Muscle layer of colon (tissue), 2 donors: ENCODE data around the gene NGDN.
"Not testable (repeated sequence)": the region's sequence is repeated elsewhere in the genome, so short reads cannot be mapped to it uniquely, and the experiment has no call there.

Experiments
- H3K27ac ChIP-seq: one replicate; pipeline ENCODE4 v1.7.0; 2013; ENCODE audit warnings: low read depth, mild to moderate bottlenecking, low read length, moderate library complexity
- H3K27me3 ChIP-seq, 2 donors: one replicate each; pipeline ENCODE4 v1.7.0; 2013; ENCODE audit warnings: low read length in 2 of 2, mild to moderate bottlenecking in 2 of 2; ENCODE audit not compliant: insufficient read depth in 2 of 2, control insufficient read depth in 1 of 2
- H3K36me3 ChIP-seq: one replicate; pipeline ENCODE4 v1.7.0; 2013; ENCODE audit warnings: mild to moderate bottlenecking, low read length; ENCODE audit not compliant: insufficient read depth
- H3K4me1 ChIP-seq: one replicate; pipeline ENCODE4 v1.7.0; 2013; ENCODE audit warnings: mild to moderate bottlenecking, low read length; ENCODE audit not compliant: insufficient read depth
- H3K4me3 ChIP-seq, 2 donors: one replicate each; pipeline ENCODE4 v1.7.0; 2013; ENCODE audit warnings: low read length in 2 of 2, low read depth in 1 of 2, mild to moderate bottlenecking in 1 of 2, moderate library complexity in 1 of 2
- H3K9ac ChIP-seq: one replicate; pipeline ENCODE4 v1.7.0; 2013; ENCODE audit warnings: low read length
- H3K9me3 ChIP-seq: one replicate; pipeline ENCODE4 v1.7.0; 2013; ENCODE audit warnings: mild to moderate bottlenecking, low read length
- donor health status: abdominal sarcoma.
- donor health status: Adenocarcinoma of cecum.

Gene NGDN

GRCh38 chr14:23443411-23443812, 26.1 kb upstream of the NGDN start:
- Histone ChIP-seq H3K27ac (no peak overlapping the region), H3K4me3 (no peak overlapping the region), H3K4me1 (no peaks in the 10 kb centered on the region), H3K36me3 (no peaks in the 10 kb centered on the region), H3K9ac (no peak overlapping the region), H3K9me3 (no peaks in the 10 kb centered on the region), H3K27me3 (no peaks in the 10 kb centered on the region)

- Histone ChIP-seq H3K4me3 (no peak overlapping the region), H3K36me3 (no peaks in the 10 kb centered on the region), H3K27ac (no peak overlapping the region), H3K27me3 (no peaks in the 10 kb centered on the region), H3K4me1 (no peaks in the 10 kb centered on the region), H3K9me3 (no peaks in the 10 kb centered on the region), H3K9ac (no peak overlapping the region)
Measured at GRCh38 chr14:23443881-23444280, 25.6 kb upstream of the NGDN start.

GRCh38 chr14:23444314-23444713, 25.2 kb upstream of the NGDN start:
- Histone ChIP-seq H3K36me3 (no peaks in the 10 kb centered on the region), H3K9me3 (no peaks in the 10 kb centered on the region), H3K9ac (no peak overlapping the region), H3K4me3 (no peak overlapping the region), H3K27ac (no peak overlapping the region), H3K27me3 (no peaks in the 10 kb centered on the region), H3K4me1 (no peaks in the 10 kb centered on the region)

GRCh38 chr14:23445773-23446172, 23.7 kb upstream of the NGDN start:
- no peaks in the 10 kb centered on the region for H3K36me3 ChIP-seq
- no peak overlapping the region for H3K27ac ChIP-seq
- H3K9ac ChIP-seq = no peak overlapping the region
- no peaks in the 10 kb centered on the region for H3K27me3 ChIP-seq
- H3K9me3 ChIP-seq = no peaks in the 10 kb centered on the region
- H3K4me3 ChIP-seq = no peak overlapping the region
- no peaks in the 10 kb centered on the region for H3K4me1 ChIP-seq

- H3K9ac ChIP-seq = no peak overlapping the region
- no peak overlapping the region for H3K27ac ChIP-seq
- no peak overlapping the region for H3K4me3 ChIP-seq
Measured at GRCh38 chr14:23446291-23446851, 23.1 kb upstream of the NGDN start.

GRCh38 chr14:23447361-23448350, 21.8 kb upstream of the NGDN start:
- H3K9ac ChIP-seq = no peak overlapping the region
- no peak overlapping the region for H3K27ac ChIP-seq
- peaks cover 6% of the 10 kb centered on the region for H3K9me3 ChIP-seq
- H3K4me1 ChIP-seq = no peaks in the 10 kb centered on the region
- H3K4me3 ChIP-seq = no peak overlapping the region
- no peaks in the 10 kb centered on the region for H3K36me3 ChIP-seq
- no peaks in the 10 kb centered on the region for H3K27me3 ChIP-seq

More at GRCh38 chr14:23446291-23446851, 23.1 kb upstream of the NGDN start:
- no peaks in the 10 kb centered on the region for H3K27me3 ChIP-seq
- no peaks in the 10 kb centered on the region for H3K9me3 ChIP-seq
- no peaks in the 10 kb centered on the region for H3K36me3 ChIP-seq
- no peaks in the 10 kb centered on the region for H3K4me1 ChIP-seq

- Histone ChIP-seq H3K27ac (no peak overlapping the region), H3K9me3 (peaks cover 6% of the 10 kb centered on the region)
Measured at GRCh38 chr14:23449314-23449713, 20.2 kb upstream of the NGDN start.

GRCh38 chr14:23450379-23450778, 19.1 kb upstream of the NGDN start:
- no peaks in the 10 kb centered on the region for H3K4me1 ChIP-seq
- no peaks in the 10 kb centered on the region for H3K36me3 ChIP-seq
- no peak overlapping the region for H3K9ac ChIP-seq
- H3K27ac ChIP-seq = no peak overlapping the region
- H3K4me3 ChIP-seq = no peak overlapping the region
- peaks cover 6% of the 10 kb centered on the region for H3K9me3 ChIP-seq
- H3K27me3 ChIP-seq = no peaks in the 10 kb centered on the region

More at GRCh38 chr14:23449314-23449713, 20.2 kb upstream of the NGDN start:
- no peaks in the 10 kb centered on the region for H3K27me3 ChIP-seq
- H3K4me3 ChIP-seq = no peak overlapping the region
- H3K4me1 ChIP-seq = no peaks in the 10 kb centered on the region
- no peak overlapping the region for H3K9ac ChIP-seq
- H3K36me3 ChIP-seq = no peaks in the 10 kb centered on the region

- Histone ChIP-seq H3K9me3 (peaks cover 6% of the 10 kb centered on the region), H3K4me3 (no peak overlapping the region), H3K27me3 (no peaks in the 10 kb centered on the region), H3K9ac (no peak overlapping the region), H3K36me3 (no peaks in the 10 kb centered on the region), H3K27ac (no peak overlapping the region), H3K4me1 (no peaks in the 10 kb centered on the region)
Measured at GRCh38 chr14:23452237-23452636, 17.3 kb upstream of the NGDN start.

- Histone ChIP-seq H3K27ac (no peak overlapping the region), H3K9ac (no peak overlapping the region), H3K36me3 (no peaks in the 10 kb centered on the region), H3K4me1 (no peaks in the 10 kb centered on the region), H3K9me3 (peaks cover 6% of the 10 kb centered on the region), H3K4me3 (no peak overlapping the region), H3K27me3 (no peaks in the 10 kb centered on the region)
Measured at GRCh38 chr14:23454445-23454856, 15.1 kb upstream of the NGDN start.

- not testable (repeated sequence) for H3K9ac ChIP-seq, H3K4me3 ChIP-seq, H3K36me3 ChIP-seq, H3K27me3 ChIP-seq, H3K27ac ChIP-seq, H3K9me3 ChIP-seq, H3K4me1 ChIP-seq
Measured at GRCh38 chr14:23456883-23457586, 12.5 kb upstream of the NGDN start.
